Body of pancreas (tissue), 4 donors: ENCODE results near the gene IDI2.

Experiments
- CTCF ChIP-seq, 7 experiments: fragments of 450-650 bp in 4 of 7; fragments of 200-600 bp in 3 of 7; sonication (generic) in 3 of 7; IDR thresholded peaks; one replicate each; pipeline ENCODE4 v1.5.1; 2016 to 2019; ENCODE audit warnings: antibody characterized with exemption in 7 of 7
- POLR2A ChIP-seq, 3 donors: fragments of 450-650 bp; IDR thresholded peaks; one replicate each; pipeline ENCODE4 v1.6.1; 2016; ENCODE audit warnings: antibody characterized with exemption in 3 of 3, mild to moderate bottlenecking in 2 of 3

GRCh38 chr10:1047937-1048336, 22.3 kb upstream of the IDI2 start:
- TF ChIP-seq POLR2A (IDR thresholded peaks at IDR 0.05) (no peak), CTCF (IDR thresholded peaks at IDR 0.05) (no peak)
